HEK293 (cell line): ENCODE data around the gene SNX17.

Experiments
- CTCF ChIA-PET: fragments of 350-600 bp; formaldehyde crosslinking; extraction: SDS; loops from one replicate; lab custom pipeline; 2021; ENCODE audit warnings: antibody characterized with exemption; lab: Yijun Ruan, JAX
- POLR2A ChIA-PET: fragments of 300-600 bp; formaldehyde crosslinking; extraction: SDS; loops from one replicate; lab custom pipeline; 2020; ENCODE audit warnings: antibody characterized with exemption, inconsistent platforms; lab: Yijun Ruan, JAX
- H3K27ac ChIP-seq: fragments of 200-500 bp; sonication (Bioruptor generic); 2 replicates; pipeline ENCODE4 v1.5.1; 2014; ENCODE audit warnings: low read depth, low read length, control low read depth, inconsistent platforms; ENCODE audit errors: extremely low read depth
- H3K36me3 ChIP-seq, 2 experiments: fragments of 200-500 bp in 1 of 2; sonication (Bioruptor generic) in 1 of 2; 1 replicate in 1 of 2; 2 replicates in 1 of 2; pipeline ENCODE4 v1.5.1; 2014 to 2017; ENCODE audit warnings: inconsistent platforms in 2 of 2, low read length in 2 of 2; ENCODE audit not compliant: control insufficient read depth in 2 of 2, insufficient read depth in 1 of 2
- H3K4me1 ChIP-seq: fragments of 200-500 bp; sonication (Bioruptor generic); 2 replicates; pipeline ENCODE4 v1.5.1; 2014; ENCODE audit warnings: mild to moderate bottlenecking, low read length, inconsistent platforms; ENCODE audit not compliant: control insufficient read depth, insufficient read depth
- H3K4me3 ChIP-seq: 2 replicates; pipeline ENCODE4 v1.5.1; 2011; ENCODE audit warnings: low read depth, mild to moderate bottlenecking, control low read depth, low read length, moderate library complexity
- H3K9me3 ChIP-seq: fragments of 200-500 bp; sonication (Bioruptor generic); 2 replicates; pipeline ENCODE4 v1.5.1; 2014; ENCODE audit warnings: low read depth, low read length, inconsistent platforms; ENCODE audit not compliant: control insufficient read depth, insufficient read depth
- GLI2 ChIP-seq: fragments of 450-650 bp; formaldehyde crosslinking; IDR thresholded peaks from 2 replicates; pipeline ENCODE4; 2017; ENCODE audit warnings: missing biosample characterization, missing genetic modification characterization, low read depth, borderline replicate concordance
- MEIS1 ChIP-seq: sonication (generic); formaldehyde crosslinking; IDR thresholded peaks from 2 replicates; pipeline ENCODE4 v1.8.1; 2022; ENCODE audit warnings: missing genetic modification reagents, mild to moderate bottlenecking, borderline replicate concordance
- SCRT2 ChIP-seq: fragments of 450-650 bp; formaldehyde crosslinking; IDR thresholded peaks from 2 replicates; pipeline ENCODE4 v1.5.1; 2016; ENCODE audit warnings: missing biosample characterization, missing genetic modification characterization
- SETDB1 ChIP-seq: IDR thresholded peaks from one replicate; pipeline ENCODE4 v1.6.1; 2017; ENCODE audit warnings: mild to moderate bottlenecking, low read length, moderate library complexity, mixed read lengths; ENCODE audit not compliant: insufficient read length
- TCF7L2 ChIP-seq: IDR thresholded peaks from 2 replicates; pipeline ENCODE4 v1.6.1; 2011; ENCODE audit warnings: low read depth, mild to moderate bottlenecking, inconsistent platforms, low read length, moderate library complexity, borderline replicate concordance
- ZBTB8A ChIP-seq: fragments of 450-650 bp; formaldehyde crosslinking; IDR thresholded peaks from 2 replicates; pipeline ENCODE4 v1.5.1; 2016; ENCODE audit warnings: missing biosample characterization, missing genetic modification characterization
- ZFP69B ChIP-seq: fragments of 450-650 bp; formaldehyde crosslinking; IDR thresholded peaks from 2 replicates; pipeline ENCODE4 v1.5.1; 2016; ENCODE audit warnings: missing biosample characterization, missing genetic modification characterization
- ZNF140 ChIP-seq: fragments of 450-650 bp; formaldehyde crosslinking; IDR thresholded peaks from 2 replicates; pipeline ENCODE4 v1.5.1; 2016; ENCODE audit warnings: missing biosample characterization, missing genetic modification characterization
- ZNF148 ChIP-seq: fragments of 450-650 bp; formaldehyde crosslinking; IDR thresholded peaks from 2 replicates; pipeline ENCODE4 v1.5.0; 2017; ENCODE audit warnings: missing biosample characterization, missing genetic modification characterization, borderline replicate concordance
- ZNF221 ChIP-seq: fragments of 450-650 bp; formaldehyde crosslinking; IDR thresholded peaks from 2 replicates; pipeline ENCODE4 v1.5.1; 2017; ENCODE audit warnings: missing biosample characterization, missing genetic modification characterization, borderline replicate concordance
- ZNF324 ChIP-seq: fragments of 450-650 bp; formaldehyde crosslinking; IDR thresholded peaks from 2 replicates; pipeline ENCODE4 v1.5.1; 2016; ENCODE audit warnings: missing biosample characterization, missing genetic modification characterization
- ZNF350 ChIP-seq: fragments of 450-650 bp; formaldehyde crosslinking; IDR thresholded peaks from 2 replicates; pipeline ENCODE4 v1.5.0; 2017; ENCODE audit warnings: missing biosample characterization, mild to moderate bottlenecking, missing genetic modification characterization
- ZNF362 ChIP-seq: fragments of 450-650 bp; formaldehyde crosslinking; IDR thresholded peaks from 2 replicates; pipeline ENCODE4 v1.5.1; 2016; ENCODE audit warnings: missing biosample characterization, missing genetic modification characterization
- ZNF510 ChIP-seq: fragments of 450-650 bp; formaldehyde crosslinking; IDR thresholded peaks from 2 replicates; pipeline ENCODE4 v1.5.1; 2018; ENCODE audit warnings: mild to moderate bottlenecking, missing genetic modification characterization, missing biosample characterization; ENCODE audit not compliant: insufficient replicate concordance
- ZNF600 ChIP-seq: fragments of 450-650 bp; formaldehyde crosslinking; IDR thresholded peaks from 2 replicates; pipeline ENCODE4 v1.5.1; 2016; ENCODE audit warnings: missing biosample characterization, missing genetic modification characterization
- ZNF768 ChIP-seq: fragments of 450-650 bp; formaldehyde crosslinking; IDR thresholded peaks from 2 replicates; pipeline ENCODE4 v1.5.1; 2018; ENCODE audit warnings: missing biosample characterization, mild to moderate bottlenecking, missing genetic modification characterization
- ZNF837 ChIP-seq: fragments of 450-650 bp; formaldehyde crosslinking; IDR thresholded peaks from 2 replicates; pipeline ENCODE4 v1.5.1; 2016; ENCODE audit warnings: missing biosample characterization, missing genetic modification characterization
- TF ChIP-seq, protein P1 (sequence below): fragments of 450-650 bp; formaldehyde crosslinking; IDR thresholded peaks from 2 replicates; pipeline ENCODE4 v1.5.1; 2016; ENCODE audit warnings: missing biosample characterization, missing genetic modification characterization
- TF ChIP-seq, protein P2 (sequence below): fragments of 450-650 bp; formaldehyde crosslinking; IDR thresholded peaks from 2 replicates; pipeline ENCODE4 v1.5.1; 2017; ENCODE audit warnings: missing biosample characterization, mild to moderate bottlenecking, missing genetic modification characterization, moderate library complexity
- TF ChIP-seq, protein P3 (sequence below): fragments of 450-650 bp; formaldehyde crosslinking; IDR thresholded peaks from 2 replicates; pipeline ENCODE4 v1.5.1; 2016; ENCODE audit warnings: missing biosample characterization, missing genetic modification characterization

Gene SNX17

DNA sequence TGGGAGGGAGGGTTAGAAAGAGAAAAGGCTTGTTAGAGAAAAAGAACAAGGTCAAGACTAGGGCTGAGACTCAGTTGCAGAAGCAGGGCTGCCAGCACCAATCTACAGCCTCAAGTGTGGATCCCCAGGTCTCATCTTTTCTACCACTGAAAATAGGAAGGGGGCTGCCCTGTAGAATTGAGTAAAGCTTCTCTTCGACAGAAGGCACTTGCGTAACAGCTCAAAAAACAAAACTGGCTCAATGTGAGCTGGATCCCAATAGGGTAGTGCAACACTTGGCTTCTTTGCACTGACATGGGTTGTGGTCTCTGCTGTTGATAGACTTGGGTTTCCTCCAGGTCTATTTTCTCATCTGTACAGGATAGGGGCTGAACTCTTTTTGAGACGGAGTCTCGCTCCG lies 45.7 kb upstream of the SNX17 start:
- ChIA-PET CTCF (no interaction called here), POLR2A (no interaction called here)
- no peak for TF ChIP-seq ZBTB8A (tag by site-specific recombination)
- no peak for TF ChIP-seq SCRT2 (tag by site-specific recombination)
- TF ChIP-seq ZNF837 (tag by site-specific recombination), result no peak
- TF ChIP-seq GLI2 (tag by site-specific recombination), result no peak
- TF ChIP-seq, protein P1, sequence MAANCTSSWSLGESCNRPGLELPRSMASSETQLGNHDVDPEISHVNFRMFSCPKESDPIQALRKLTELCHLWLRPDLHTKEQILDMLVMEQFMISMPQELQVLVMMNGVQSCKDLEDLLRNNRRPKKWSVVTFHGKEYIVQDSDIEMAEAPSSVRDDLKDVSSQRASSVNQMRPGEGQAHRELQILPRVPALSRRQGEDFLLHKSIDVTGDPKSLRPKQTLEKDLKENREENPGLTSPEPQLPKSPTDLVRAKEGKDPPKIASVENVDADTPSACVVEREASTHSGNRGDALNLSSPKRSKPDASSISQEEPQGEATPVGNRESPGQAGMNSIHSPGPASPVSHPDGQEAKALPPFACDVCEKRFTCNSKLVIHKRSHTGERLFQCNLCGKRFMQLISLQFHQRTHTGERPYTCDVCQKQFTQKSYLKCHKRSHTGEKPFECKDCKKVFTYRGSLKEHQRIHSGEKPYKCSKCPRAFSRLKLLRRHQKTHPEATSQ, result no peak
- TF ChIP-seq ZNF350 (tag by site-specific recombination), result no peak
- TF ChIP-seq ZNF148, result no peak
- no peak for TF ChIP-seq ZFP69B (tag by site-specific recombination)
- no peak for TF ChIP-seq ZNF324
- no peak for TF ChIP-seq ZNF221 (tag by site-specific recombination)
- no peak for TF ChIP-seq MEIS1 (CRISPR knock-in tag)
- no peak for TF ChIP-seq ZNF140
- TF ChIP-seq TCF7L2, result no peak
- TF ChIP-seq, protein P2, sequence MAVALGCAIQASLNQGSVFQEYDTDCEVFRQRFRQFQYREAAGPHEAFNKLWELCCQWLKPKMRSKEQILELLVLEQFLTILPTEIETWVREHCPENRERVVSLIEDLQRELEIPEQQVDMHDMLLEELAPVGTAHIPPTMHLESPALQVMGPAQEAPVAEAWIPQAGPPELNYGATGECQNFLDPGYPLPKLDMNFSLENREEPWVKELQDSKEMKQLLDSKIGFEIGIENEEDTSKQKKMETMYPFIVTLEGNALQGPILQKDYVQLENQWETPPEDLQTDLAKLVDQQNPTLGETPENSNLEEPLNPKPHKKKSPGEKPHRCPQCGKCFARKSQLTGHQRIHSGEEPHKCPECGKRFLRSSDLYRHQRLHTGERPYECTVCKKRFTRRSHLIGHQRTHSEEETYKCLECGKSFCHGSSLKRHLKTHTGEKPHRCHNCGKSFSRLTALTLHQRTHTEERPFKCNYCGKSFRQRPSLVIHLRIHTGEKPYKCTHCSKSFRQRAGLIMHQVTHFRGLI (tag by site-specific recombination), result no peak
- TF ChIP-seq ZNF768, result no peak
- no peak; the same call in 1 of the 2 replicates for TF ChIP-seq ZNF600 (tag by site-specific recombination)
- TF ChIP-seq, protein P3, sequence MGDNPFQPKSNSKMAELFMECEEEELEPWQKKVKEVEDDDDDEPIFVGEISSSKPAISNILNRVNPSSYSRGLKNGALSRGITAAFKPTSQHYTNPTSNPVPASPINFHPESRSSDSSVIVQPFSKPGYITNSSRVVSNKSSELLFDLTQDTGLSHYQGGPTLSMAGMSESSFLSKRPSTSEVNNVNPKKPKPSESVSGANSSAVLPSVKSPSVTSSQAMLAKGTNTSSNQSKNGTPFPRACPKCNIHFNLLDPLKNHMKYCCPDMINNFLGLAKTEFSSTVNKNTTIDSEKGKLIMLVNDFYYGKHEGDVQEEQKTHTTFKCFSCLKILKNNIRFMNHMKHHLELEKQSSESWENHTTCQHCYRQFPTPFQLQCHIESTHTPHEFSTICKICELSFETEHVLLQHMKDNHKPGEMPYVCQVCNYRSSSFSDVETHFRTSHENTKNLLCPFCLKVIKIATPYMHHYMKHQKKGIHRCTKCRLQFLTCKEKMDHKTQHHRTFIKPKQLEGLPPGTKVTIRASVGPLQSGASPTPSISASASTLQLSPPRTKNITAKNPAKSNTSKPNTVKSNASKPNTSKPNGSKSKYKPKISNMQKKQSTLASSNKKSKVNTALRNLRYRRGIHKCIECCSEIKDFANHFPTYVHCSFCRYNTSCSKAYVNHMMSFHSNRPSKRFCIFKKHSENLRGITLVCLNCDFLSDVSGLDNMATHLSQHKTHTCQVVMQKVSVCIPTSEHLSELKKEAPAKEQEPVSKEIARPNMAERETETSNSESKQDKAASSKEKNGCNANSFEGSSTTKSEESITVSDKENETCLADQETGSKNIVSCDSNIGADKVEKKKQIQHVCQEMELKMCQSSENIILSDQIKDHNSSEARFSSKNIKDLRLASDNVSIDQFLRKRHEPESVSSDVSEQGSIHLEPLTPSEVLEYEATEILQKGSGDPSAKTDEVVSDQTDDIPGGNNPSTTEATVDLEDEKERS (tag by site-specific recombination), result no peak
- TF ChIP-seq ZNF362 (tag by site-specific recombination), result no peak
- TF ChIP-seq ZNF510 (tag by site-specific recombination), result no peak
- TF ChIP-seq SETDB1, result no peak
- H3K9me3 ChIP-seq, result no peaks in the 10 kb centered on the region
- no peak overlapping the region for H3K27ac ChIP-seq
- no peak overlapping the region for H3K4me3 ChIP-seq
- H3K4me1 ChIP-seq, result peaks cover 6% of the 10 kb centered on the region; the same call in 1 of the 2 replicates
- H3K36me3 ChIP-seq, result peaks cover 21 to 41% of the 10 kb centered on the region in 2 experiments
